WERI-Rb-1 (cell line): ENCODE measurements around the gene FARS2.
"Not testable (repeated sequence)": the region's sequence is repeated elsewhere in the genome, so short reads cannot be mapped to it uniquely, and the experiment has no call there.

Experiments
- DNase-seq: peaks from one replicate; pipeline ENCODE4 v3.0.0-alpha.2; 2020
- H3K27ac ChIP-seq: fragments of 250-450 bp; sonication (Bioruptor Pico); 2 replicates; pipeline ENCODE4 v1.5.1; 2020; ENCODE audit warnings: mild to moderate bottlenecking, moderate library complexity
- H3K27me3 ChIP-seq: fragments of 250-450 bp; sonication (Bioruptor Pico); 2 replicates; pipeline ENCODE4 v1.5.1; 2021; ENCODE audit warnings: mild to moderate bottlenecking, low read depth, moderate library complexity; ENCODE audit not compliant: insufficient read depth, severe bottlenecking
- H3K36me3 ChIP-seq: fragments of 250-450 bp; sonication (Bioruptor Pico); 2 replicates; pipeline ENCODE4 v1.5.1; 2020; ENCODE audit warnings: mild to moderate bottlenecking, moderate library complexity
- H3K4me3 ChIP-seq: 2 replicates; pipeline ENCODE4 v1.5.1; 2011; ENCODE audit warnings: low read depth, mild to moderate bottlenecking, control low read depth, low read length
- H3K9me3 ChIP-seq: fragments of 250-450 bp; sonication (Bioruptor Pico); 2 replicates; pipeline ENCODE4 v1.5.1; 2021; ENCODE audit warnings: mild to moderate bottlenecking, moderate library complexity; ENCODE audit not compliant: severe bottlenecking
- CTCF ChIP-seq: IDR thresholded peaks from 2 replicates; pipeline ENCODE4 v1.5.1; 2011; ENCODE audit warnings: low read depth, mild to moderate bottlenecking, control low read depth, inconsistent platforms, low read length

FARS2 gene

GRCh38 chr6:5785249-5785648, 523.9 kb downstream of the FARS2 start:
- no peak for DNase-seq
- H3K9me3 ChIP-seq, result no peaks in the 10 kb centered on the region

GRCh38 chr6:5786321-5786968, 525.1 kb downstream of the FARS2 start:
- H3K4me3 ChIP-seq, result no peak overlapping the region
- H3K36me3 ChIP-seq, result no peaks in the 10 kb centered on the region
- no peaks in the 10 kb centered on the region for H3K9me3 ChIP-seq
- H3K27ac ChIP-seq, result no peak overlapping the region
- no peak for TF ChIP-seq CTCF
- no peak for DNase-seq
- H3K27me3 ChIP-seq, result no peaks in the 10 kb centered on the region

More at GRCh38 chr6:5785249-5785648, 523.9 kb downstream of the FARS2 start:
- Histone ChIP-seq H3K27ac (no peak overlapping the region), H3K4me3 (no peak overlapping the region), H3K27me3 (no peaks in the 10 kb centered on the region), H3K36me3 (no peaks in the 10 kb centered on the region)
- TF ChIP-seq CTCF, result no peak

GRCh38 chr6:5786969-5787720, 525.8 kb downstream of the FARS2 start:
- Histone ChIP-seq H3K9me3 (no peaks in the 10 kb centered on the region), H3K27ac (no peak overlapping the region), H3K4me3 (no peak overlapping the region), H3K36me3 (no peaks in the 10 kb centered on the region), H3K27me3 (no peaks in the 10 kb centered on the region)
- no peak for TF ChIP-seq CTCF
- peak; percentile 43 for DNase-seq

GRCh38 chr6:5789426-5789825, 528.1 kb downstream of the FARS2 start:
- not testable (repeated sequence) for DNase-seq, H3K27me3 ChIP-seq, H3K9me3 ChIP-seq, H3K27ac ChIP-seq, H3K4me3 ChIP-seq, H3K36me3 ChIP-seq

GRCh38 chr6:5796555-5796954, 535.2 kb downstream of the FARS2 start:
- H3K4me3 ChIP-seq, DNase-seq, H3K27ac ChIP-seq, H3K36me3 ChIP-seq, H3K27me3 ChIP-seq: not testable (repeated sequence)
- H3K9me3 ChIP-seq, result peaks cover 25% of the 10 kb centered on the region

- H3K9me3 ChIP-seq, result peaks cover 14% of the 10 kb centered on the region
These were observed 545.1 kb downstream of the FARS2 start for GRCh38 chr6:5806406-5806805.

GRCh38 chr6:5809450-5809849, 548.1 kb downstream of the FARS2 start:
- peak; percentile 34 for TF ChIP-seq CTCF
- H3K27me3 ChIP-seq, result no peaks in the 10 kb centered on the region
- H3K9me3 ChIP-seq, result peaks cover 14% of the 10 kb centered on the region
- H3K27ac ChIP-seq, result no peak overlapping the region
- H3K4me3 ChIP-seq, result no peak overlapping the region
- DNase-seq, result no peak
- H3K36me3 ChIP-seq, result no peaks in the 10 kb centered on the region

More at GRCh38 chr6:5806406-5806805, 545.1 kb downstream of the FARS2 start:
- not testable (repeated sequence) for H3K27ac ChIP-seq, H3K36me3 ChIP-seq, H3K4me3 ChIP-seq, H3K27me3 ChIP-seq, DNase-seq
